K562 treated with DMSO at 1 percent for 24 hours (cell line): ENCODE measurements around the gene ZNF776. TPM values are rescaled to one million over a fixed set of nuclear protein-coding genes. Genes with fewer than 3 reads are reported as not detected.

ENCODE experiments used
- total RNA-seq: library from RNA; unstranded; fragments of 300-600 nt; gene quantifications from 2 replicates; pipeline ENCODE4 v1.2.3, GENCODE V29; 2022; ENCODE audit warnings: low read depth; ENCODE audit not compliant: insufficient read depth

The ZNF776 gene
- 7.1 and 8.3 TPM in 2 replicates for total RNA-seq

GRCh38 chr19:57746580-57747471 is at the start of gene ZNF776:
Gene ZNF776 (plus strand): TSS chr19:57746815. CDS start chr19:57747059, 244 bp downstream.

GRCh38 chr19:57708641-57709361 is 37.8 kb upstream of the ZNF776 start, which contains the start of gene ZNF154:
Gene ZNF154 (minus strand): TSS chr19:57709204. CDS start chr19:57708971, 233 bp downstream.

GRCh38 chr19:57769345-57770131 is 22.9 kb downstream of the ZNF776 start, which contains the start of gene ZNF586:
Gene ZNF586 (plus strand): TSS chr19:57769676. CDS start chr19:57769843, 167 bp downstream.

Other genes with a start within 250 kb of the ZNF776 start
- gene ZNF773, start 246.9 kb upstream of the ZNF776 start, total RNA-seq = 0.30 TPM in 1 of 2 replicates, not detected in the other
- gene ZNF549, start 219.5 kb upstream of the ZNF776 start, total RNA-seq = 0.45 and 0.85 TPM in 2 replicates
- gene ZNF550, start 187.0 kb upstream of the ZNF776 start, total RNA-seq = 1.4 and 2.1 TPM in 2 replicates
- gene ZNF416, start 167.9 kb upstream of the ZNF776 start, total RNA-seq = 0.96 and 2.2 TPM in 2 replicates
- 0.41 and 0.73 TPM in 2 replicates for gene ZIK1, start 162.7 kb upstream of the ZNF776 start, total RNA-seq
- 3.5 and 10.0 TPM in 2 replicates for gene ZNF530, start 146.9 kb upstream of the ZNF776 start, total RNA-seq
- 6.7 and 7.0 TPM in 2 replicates for gene ZNF134, start 132.6 kb upstream of the ZNF776 start, total RNA-seq
- gene ZNF211, start 113.6 kb upstream of the ZNF776 start, total RNA-seq = 7.8 and 9.8 TPM in 2 replicates
- gene ZSCAN4, start 77.9 kb upstream of the ZNF776 start, total RNA-seq = not detected in 2 replicates
- 2.8 and 3.5 TPM in 2 replicates for gene ZNF551, start 64.8 kb upstream of the ZNF776 start, total RNA-seq
- gene ZNF154, start 37.6 kb upstream of the ZNF776 start, total RNA-seq = not detected in 2 replicates
- 1.8 and 2.9 TPM in 2 replicates for gene ZNF671, start 19.2 kb upstream of the ZNF776 start, total RNA-seq
- 2.1 and 5.2 TPM in 2 replicates for gene ZNF586, start 22.9 kb downstream of the ZNF776 start, total RNA-seq
- 4.8 TPM in 2 replicates for gene ZNF552, start 68.1 kb downstream of the ZNF776 start, total RNA-seq
- 2.4 and 3.1 TPM in 2 replicates for gene ZNF587B, start 83.5 kb downstream of the ZNF776 start, total RNA-seq
- gene ZNF587, start 103.0 kb downstream of the ZNF776 start, total RNA-seq = 6.6 and 7.5 TPM in 2 replicates
- gene ZNF814, start 142.2 kb downstream of the ZNF776 start, total RNA-seq = 2.6 and 2.7 TPM in 2 replicates
- 2.5 and 3.2 TPM in 2 replicates for gene ZNF417, start 169.8 kb downstream of the ZNF776 start, total RNA-seq
- gene ZNF418, start 188.6 kb downstream of the ZNF776 start, total RNA-seq = 0.67 TPM in 1 of 2 replicates, not detected in the other
- gene ZNF256, start 200.9 kb downstream of the ZNF776 start, total RNA-seq = 0.14 TPM in 1 of 2 replicates, not detected in the other
- gene C19orf18, start 227.7 kb downstream of the ZNF776 start, total RNA-seq = not detected in 2 replicates